Activated CD4-positive, CD25-positive, alpha-beta regulatory T cell (primary cell): ENCODE results near the gene RBMS3.
"Not testable (repeated sequence)": the region's sequence is repeated elsewhere in the genome, so short reads cannot be mapped to it uniquely, and the experiment has no call there.

Source experiments
- DNase-seq, 4 experiments: peaks; one replicate each; lab custom pipeline; 2025; lab: John Stamatoyannopoulos, UW

Gene RBMS3

GRCh38 chr3:29429055-29429679, 148.3 kb downstream of the RBMS3 start:
- DNase-seq = no peak

- DNase-seq = no peak
Measured at GRCh38 chr3:29430558-29430971, 149.7 kb downstream of the RBMS3 start.

- no peak for DNase-seq
Measured at GRCh38 chr3:29436612-29437323, 155.9 kb downstream of the RBMS3 start.

GRCh38 chr3:29438580-29438979, 157.7 kb downstream of the RBMS3 start:
- no peak for DNase-seq

GRCh38 chr3:29440413-29441305, 159.8 kb downstream of the RBMS3 start:
- DNase-seq = no peak

GRCh38 chr3:29441422-29441821, 160.6 kb downstream of the RBMS3 start:
- DNase-seq = no peak

GRCh38 chr3:29447946-29448627, 167.2 kb downstream of the RBMS3 start:
- no peak for DNase-seq

- DNase-seq = no peak
Measured at GRCh38 chr3:29451920-29452319, 171.0 kb downstream of the RBMS3 start.

- no peak for DNase-seq
Measured at GRCh38 chr3:29452934-29453283, 172.0 kb downstream of the RBMS3 start.

GRCh38 chr3:29453284-29454001, 172.6 kb downstream of the RBMS3 start:
- DNase-seq = no peak

GRCh38 chr3:29454161-29454611, 173.3 kb downstream of the RBMS3 start:
- DNase-seq = no peak

- DNase-seq = no peak
Measured at GRCh38 chr3:29456901-29457300, 176.0 kb downstream of the RBMS3 start.

- DNase-seq = no peak
Measured at GRCh38 chr3:29463304-29463703, 182.4 kb downstream of the RBMS3 start.

GRCh38 chr3:29465836-29466235, 185.0 kb downstream of the RBMS3 start:
- DNase-seq = no peak

GRCh38 chr3:29466442-29466841, 185.6 kb downstream of the RBMS3 start:
- no peak for DNase-seq

- DNase-seq = no peak
Measured at GRCh38 chr3:29468187-29468586, 187.3 kb downstream of the RBMS3 start.

GRCh38 chr3:29473481-29474170, 192.8 kb downstream of the RBMS3 start:
- not testable (repeated sequence) for DNase-seq

- DNase-seq = no peak
Measured at GRCh38 chr3:29475305-29475840, 194.5 kb downstream of the RBMS3 start.

GRCh38 chr3:29475854-29476253, 195.0 kb downstream of the RBMS3 start:
- no peak for DNase-seq

GRCh38 chr3:29478611-29479010, 197.7 kb downstream of the RBMS3 start:
- no peak for DNase-seq

- no peak for DNase-seq
Measured at GRCh38 chr3:29481249-29481648, 200.4 kb downstream of the RBMS3 start.
